HG03159 (cell line): ENCODE data around the gene C1orf105.

Experiments
- ATAC-seq: cut with Tn5 transposase; IDR thresholded peaks from one replicate; pipeline ENCODE4 v1.9.1; 2021; ENCODE audit warnings: mild to moderate bottlenecking, moderate library complexity; ENCODE audit not compliant: unreplicated experiment

Gene C1orf105

DNA sequence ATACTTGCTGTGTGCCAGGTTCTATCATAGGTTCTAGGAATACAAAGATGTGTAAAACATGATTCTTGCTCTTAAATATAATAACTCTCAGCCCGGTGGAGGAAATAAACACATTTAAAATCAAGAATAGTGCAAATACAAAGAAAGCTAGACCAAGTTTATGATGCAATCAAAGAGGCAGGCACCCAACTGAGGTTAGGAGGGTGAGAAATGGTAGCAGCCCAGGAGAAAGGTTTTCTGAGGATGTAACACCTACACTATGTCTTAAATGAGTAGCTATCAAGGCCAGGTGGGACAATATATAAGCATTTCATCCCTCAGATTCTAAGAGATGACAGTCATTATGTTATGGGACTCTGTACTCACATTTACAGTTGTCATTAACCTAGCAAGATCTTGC, 33.1 kb downstream of the C1orf105 start:
- no peak for ATAC-seq

DNA sequence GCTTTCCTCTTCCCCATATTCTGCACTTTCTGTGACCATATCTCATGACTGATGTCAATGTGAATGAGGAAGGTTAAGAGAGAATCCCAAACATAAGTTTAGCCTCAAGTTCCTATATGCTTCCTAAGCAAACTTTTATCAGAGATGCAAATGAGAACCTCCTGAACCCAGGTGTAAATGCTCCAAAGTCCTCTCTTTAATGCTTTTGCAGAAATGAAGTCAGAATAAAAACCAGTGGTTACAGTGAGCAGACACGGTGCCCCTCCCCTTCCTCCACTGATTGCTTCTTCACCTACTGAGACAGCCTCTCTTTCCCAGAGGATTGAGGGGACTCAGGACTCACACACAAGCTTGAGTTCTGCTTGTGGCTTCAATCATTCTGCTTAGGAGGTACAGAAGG, 35.0 kb downstream of the C1orf105 start:
- no peak for ATAC-seq

DNA sequence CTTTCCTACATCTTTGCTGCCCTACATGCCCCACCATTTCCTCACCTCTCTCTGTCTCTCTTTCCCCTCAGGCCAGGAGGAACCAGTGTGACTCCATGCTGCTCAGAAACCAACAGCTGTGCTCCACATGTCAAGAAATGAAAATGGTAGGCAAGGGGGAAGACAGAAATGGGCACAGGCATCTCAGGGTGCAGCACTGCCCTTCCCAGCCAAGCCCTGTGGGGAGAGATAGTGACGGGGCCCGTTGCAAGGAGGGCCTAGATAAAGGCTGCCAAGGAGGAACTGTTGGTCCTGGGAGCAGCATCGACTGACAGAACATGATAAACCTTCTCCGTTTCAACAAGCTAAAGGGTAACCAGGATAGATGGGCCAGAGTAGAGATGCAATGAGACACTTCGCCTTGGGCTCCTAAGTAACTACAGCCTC, 35.9 kb downstream of the C1orf105 start:
- no peak for ATAC-seq

DNA sequence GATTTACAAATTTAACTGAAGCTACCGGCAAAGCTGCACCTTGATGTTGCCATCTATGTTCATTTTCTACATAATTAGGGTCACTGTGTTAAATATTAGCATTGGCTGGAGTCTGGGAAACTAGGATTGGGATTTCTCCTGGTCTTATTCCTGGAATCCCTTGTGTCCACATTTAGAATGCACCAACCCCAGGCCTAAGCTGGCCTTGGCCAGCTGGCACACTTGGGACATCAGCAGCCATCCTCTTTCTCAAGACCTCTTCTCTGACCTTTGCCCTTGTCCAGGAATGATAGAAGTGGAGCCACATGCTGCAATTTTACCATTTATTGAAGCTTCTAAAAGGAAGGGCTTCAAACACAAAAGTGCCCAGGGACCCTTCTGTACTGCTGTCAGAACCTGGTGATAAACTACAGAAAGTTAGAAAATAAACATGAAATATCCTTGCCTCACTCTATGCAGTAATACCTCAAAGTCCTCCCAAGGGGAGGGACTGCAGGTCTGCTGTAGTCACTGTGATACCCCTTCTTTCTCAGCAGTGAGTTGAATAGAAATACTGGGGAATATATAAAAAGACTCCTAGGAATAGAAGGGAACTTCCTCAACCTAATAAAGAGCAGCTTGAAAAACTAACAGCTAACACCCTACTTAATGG, 37.1 kb downstream of the C1orf105 start:
- ATAC-seq, result no peak

DNA sequence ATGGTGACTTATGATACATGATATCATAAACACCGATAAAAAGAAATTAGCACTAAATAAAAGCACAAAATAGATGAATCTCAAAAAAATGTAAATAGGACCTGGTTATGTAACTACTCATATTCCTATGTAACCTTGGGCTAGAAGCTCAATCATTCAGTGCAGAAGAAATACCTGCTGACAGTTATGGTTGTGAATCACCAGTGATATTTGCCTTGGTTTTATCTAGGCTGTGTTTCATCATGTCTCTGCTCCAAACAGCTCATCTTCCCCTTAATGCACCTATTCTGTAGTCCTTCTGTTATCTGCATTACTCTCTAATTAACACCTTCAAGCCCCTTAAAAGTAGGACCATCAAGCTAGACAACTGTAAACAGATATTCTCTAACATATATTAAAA, 39.7 kb downstream of the C1orf105 start:
- ATAC-seq, result no peak

DNA sequence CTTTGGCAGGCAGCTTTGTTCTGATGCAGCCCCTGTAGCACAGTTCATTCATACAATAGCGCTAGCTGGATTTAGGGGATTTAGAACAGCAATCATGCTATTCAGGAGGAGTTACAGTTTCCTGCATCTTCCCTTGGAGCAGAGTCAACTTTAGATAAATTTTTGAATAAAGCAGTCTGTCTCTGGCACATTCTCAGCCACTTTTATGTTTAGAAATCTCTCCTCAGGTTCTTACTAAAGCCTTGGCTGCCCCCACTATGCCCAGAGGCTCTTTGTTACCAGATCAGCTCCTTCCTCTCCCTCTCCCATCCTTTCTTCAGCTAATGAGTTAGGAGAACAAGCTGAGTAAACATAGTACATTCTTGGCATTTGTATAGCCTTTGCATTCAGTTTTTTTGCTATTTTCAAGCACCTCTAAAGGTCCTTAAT, 40.4 kb downstream of the C1orf105 start:
- no peak for ATAC-seq

DNA sequence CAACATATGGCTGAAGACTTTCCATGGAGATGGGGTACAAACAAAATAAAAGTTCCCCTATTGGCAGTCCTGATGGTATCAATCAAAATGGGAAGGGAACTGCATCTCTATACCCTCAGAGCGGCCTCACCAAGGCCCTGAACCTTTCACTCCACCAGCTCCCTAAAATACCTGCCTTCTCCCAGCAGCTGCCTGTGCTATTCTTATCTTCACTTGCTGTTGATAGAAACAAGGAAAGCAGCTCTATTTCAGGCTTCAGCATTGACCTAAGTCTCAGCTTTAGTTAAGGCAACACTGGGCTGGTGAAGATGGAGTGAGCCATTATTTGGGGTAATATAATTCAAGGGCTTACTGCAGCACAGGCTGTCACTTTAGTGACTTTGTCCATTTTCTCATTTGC, 45.1 kb downstream of the C1orf105 start:
- no peak for ATAC-seq

DNA sequence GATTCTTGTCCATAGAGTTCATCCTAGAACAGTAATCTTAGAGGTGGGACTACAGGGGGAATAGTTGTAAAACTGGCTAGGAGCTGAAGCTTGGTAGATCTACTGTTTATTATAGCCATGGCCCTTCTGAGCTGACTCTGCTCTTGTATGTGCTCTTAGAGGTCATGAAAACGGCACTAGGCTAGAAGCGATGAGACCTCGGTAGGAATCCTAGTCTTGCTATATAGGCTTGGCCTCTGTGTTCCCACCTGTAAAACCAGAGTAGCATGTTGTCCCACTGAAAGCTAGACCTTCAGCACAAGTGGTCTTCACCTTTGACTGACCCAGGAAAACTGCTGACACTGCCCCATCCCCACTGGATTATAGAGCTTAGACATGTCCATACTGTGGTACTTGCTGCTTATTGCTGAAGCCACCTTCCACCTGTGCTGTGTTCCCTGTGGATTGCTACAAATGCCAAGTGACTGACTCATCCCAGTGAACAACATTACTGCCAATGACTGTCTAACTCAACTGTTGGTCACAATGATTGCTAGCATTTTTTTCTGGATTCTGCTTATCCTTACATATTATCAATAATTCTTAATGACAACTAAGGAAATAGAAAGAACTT, 46.4 kb downstream of the C1orf105 start:
- ATAC-seq, result no peak

DNA sequence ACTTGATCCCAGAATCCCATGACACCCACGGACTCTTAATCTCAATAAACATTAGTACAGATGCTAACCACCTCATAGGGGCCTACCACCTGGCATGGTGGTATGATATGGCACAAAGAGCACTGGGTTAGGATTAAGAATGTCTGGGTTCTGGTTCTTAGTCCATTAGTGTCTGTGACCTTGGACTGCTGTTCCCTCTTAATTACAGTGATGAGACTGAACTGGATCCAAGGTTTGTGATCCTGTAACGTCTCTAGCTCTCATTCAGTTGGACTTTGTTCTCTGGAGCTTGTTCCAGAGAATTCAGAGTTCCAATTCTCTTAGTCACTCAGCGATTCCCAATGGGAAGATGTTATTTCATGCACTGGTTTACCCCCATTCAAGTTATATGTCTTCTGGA, 47.0 kb downstream of the C1orf105 start:
- no peak for ATAC-seq

DNA sequence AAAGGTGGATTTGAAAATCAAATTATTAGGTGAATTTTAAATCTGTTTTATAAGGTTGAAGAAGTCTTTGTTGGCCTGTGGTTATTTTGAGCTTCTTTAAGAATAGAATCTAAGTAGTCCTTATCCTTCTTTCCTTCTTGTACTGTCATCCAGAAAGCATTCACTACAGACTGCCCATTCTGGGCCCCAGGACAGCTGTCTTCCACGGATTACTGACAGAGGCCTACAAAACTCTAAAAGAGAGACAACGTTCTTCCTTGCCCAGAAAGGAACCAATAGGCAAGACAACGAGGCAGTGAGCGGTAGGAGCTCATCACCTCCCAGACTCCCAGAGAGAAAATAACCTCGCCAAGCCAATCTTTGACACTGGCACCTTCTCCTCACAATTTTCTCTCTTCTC, 47.8 kb downstream of the C1orf105 start:
- no peak for ATAC-seq

DNA sequence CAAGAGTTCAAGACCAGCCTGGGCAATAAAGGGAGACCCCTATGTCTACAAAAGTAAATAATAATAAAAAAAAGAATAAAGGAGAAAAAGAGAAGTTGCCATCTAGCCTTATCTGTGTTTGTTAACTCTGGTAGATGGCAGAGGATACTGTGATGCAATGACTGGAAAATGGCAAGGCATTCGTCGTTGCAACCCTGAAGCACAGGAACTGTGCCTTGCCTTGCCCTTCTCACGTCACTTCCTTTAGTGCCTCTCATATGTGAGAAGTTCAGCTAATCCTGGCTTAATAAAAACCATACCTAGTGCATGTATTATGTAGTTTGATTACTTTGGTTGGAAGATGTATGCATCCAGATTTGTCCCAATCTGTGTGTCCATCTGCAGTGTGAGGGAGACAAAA, 49.2 kb downstream of the C1orf105 start:
- no peak for ATAC-seq

DNA sequence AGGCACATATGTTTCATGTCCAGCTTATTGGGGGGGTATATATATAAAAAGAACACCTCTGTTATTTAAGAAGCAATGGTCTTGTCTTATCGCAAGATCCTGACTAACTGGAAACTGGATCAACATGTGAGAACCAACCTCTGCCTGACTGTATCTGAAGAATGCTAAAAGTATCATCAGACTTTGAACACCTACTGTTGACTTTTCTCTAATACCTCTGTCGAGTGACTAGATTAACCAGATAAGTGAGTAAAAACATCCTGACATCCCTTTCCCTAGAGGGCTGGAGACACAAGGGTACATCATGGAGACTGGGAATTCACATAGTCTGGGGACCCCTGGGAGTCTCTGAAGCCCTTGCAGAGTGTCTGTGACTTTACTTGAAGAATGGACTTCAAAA, 49.7 kb downstream of the C1orf105 start:
- no peak for ATAC-seq

DNA sequence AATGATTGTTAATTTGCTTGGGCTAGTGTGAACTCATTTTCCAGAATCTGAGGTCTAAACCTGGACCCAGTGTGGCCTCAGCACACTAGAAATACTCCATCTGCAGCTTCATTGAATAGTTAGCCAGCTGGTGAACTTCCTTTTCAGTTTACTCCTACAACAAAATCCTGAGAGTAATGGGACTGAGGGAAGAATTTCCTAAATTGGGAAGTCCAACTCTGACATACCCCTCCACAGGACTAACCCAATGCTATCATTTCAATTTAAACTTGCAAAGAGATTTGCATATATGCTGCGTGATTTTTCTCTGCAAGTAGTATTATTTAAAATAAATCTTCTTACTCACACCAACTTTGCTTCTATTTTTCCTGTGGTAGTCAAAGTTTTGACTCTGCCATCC, 51.2 kb downstream of the C1orf105 start:
- ATAC-seq, result no peak

DNA sequence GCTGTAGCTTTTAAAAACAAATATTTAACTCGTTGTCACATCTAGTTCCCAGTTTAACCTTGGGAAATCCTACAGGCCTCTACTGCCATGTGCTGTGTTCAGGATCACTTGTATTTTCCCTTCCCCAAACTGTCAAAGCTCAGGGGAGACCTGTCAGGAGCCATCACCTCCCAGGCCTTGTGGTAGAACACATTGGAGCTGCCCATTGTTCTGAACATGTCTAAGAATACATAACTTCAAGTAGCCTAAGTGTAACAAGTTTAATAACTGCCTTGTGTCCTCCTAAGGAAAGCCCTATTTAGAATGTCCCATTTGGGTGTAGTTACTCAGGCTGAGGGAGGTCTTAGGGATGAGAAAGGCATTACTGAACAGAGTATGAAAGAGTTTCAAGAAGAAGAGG, 52.0 kb downstream of the C1orf105 start:
- ATAC-seq, result no peak

DNA sequence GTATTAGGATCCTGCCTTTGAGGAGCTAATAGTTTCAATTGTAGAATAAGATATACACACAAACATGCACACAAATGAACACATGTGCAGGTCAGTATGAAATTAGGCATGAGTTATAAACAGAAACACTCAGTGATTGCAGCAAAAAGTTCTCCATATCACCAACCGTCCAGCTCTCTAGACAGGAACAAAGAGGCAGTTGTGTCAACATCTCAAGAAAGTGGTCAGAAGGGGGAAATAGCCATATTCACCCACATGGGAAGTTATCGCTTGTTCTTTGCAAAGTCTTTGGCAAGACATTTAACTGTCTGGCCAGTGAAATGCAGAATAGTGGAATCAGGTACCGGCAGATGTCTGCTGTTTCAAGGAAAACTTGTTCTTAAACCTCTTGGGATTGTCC, 52.8 kb downstream of the C1orf105 start:
- no peak for ATAC-seq

DNA sequence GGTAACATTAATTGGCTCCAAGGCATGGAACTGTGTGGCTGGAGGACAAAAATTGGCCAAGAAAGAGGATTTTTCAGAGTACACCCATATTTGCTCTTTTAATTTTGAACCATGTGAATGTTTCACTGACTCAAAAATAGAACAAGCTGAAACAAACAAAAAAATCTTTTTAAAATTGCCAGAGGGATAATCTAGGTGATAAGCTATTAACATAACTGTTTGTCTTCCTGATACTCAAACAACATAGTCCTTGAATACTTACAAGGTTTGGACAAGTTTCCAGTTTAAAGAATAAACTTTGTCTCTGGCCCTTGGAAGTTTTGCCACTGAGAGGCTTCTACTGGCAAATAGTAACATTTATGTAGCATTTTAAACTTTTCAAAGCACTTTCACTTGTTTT, 53.4 kb downstream of the C1orf105 start:
- no peak for ATAC-seq

DNA sequence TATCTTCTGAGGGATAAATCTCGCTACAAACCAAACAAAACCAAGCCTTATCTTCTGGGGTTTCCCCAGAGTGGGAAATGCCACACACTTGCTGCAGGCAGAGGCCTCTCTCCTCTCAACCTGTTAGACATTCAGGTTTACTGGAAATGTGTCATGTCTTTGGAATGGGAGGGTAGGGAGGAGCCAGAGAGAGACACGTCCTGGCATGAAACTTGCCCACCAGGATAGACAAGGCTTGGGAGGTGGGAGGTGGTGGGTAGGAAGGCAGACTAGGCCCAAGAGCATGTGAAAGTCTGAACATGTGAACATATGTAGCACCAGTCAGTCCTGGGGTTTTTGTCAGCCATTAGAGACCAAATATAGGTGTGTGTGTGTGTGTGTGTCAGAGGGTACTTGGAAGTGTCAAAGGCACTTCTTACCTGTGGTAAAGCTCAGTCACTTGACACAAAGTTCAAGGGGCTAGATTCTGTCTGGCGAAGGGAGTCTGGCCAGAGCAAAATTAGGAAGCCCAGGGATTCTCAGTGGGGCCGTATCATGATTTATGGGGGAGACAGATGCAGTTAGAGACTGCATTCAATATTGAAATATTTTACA, 55.8 kb downstream of the C1orf105 start:
- no peak for ATAC-seq

DNA sequence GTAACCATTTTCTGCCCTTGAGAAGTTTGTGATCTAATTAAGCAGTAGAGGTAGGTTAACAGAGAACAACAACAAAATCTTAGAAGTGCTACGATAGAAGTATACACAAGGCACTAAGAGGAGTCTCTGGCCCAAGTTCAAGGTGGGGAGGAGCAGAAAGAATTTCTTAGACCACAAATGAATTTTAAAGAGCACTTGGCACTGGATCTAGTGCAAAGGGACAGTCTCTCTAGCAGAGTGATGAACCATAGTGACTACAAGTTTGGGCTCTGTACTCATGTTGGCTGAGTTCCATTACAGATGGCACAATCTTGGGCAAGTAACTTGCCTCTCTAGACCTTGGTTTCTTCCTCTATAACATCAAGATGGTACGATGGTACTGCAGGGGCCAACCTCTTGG, 56.7 kb downstream of the C1orf105 start:
- ATAC-seq, result no peak

DNA sequence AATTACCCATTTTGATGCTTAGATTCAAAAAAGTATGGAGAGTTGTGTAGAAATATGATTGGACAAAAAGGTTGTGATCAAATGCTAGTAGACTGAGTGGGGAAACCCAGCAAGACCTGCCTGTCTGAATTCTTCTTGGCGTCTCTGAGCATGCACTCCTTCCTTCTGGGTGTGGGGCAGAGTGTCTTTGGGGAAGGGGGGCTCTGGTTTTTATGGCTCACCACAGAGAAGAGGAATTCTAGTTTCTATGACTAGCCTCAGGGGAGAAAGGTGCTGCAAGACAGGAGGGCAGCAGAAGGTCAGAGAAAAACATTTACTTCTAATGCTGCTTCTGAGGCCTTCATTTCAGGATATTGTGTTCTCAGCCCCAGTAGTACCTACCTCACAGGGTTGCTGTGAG, 57.3 kb downstream of the C1orf105 start:
- no peak for ATAC-seq

DNA sequence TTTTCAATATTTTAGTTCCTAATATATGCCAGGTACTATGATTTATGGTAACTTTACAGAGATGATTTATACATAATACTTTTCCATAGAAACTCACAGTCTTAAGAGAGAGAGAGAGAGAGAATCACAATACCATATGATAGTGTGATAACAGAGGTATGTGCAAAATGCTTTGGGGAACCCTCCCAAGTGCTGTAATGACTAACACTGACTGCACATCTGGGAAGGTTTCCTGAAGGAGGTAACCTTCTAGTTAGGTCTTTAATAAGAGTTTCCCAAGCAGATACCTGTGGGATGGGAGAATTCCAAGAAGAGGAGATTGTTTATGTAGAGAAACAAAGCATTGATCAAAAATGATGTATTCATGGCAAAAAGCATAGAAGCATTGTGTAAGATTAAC, 58.0 kb downstream of the C1orf105 start:
- no peak for ATAC-seq

DNA sequence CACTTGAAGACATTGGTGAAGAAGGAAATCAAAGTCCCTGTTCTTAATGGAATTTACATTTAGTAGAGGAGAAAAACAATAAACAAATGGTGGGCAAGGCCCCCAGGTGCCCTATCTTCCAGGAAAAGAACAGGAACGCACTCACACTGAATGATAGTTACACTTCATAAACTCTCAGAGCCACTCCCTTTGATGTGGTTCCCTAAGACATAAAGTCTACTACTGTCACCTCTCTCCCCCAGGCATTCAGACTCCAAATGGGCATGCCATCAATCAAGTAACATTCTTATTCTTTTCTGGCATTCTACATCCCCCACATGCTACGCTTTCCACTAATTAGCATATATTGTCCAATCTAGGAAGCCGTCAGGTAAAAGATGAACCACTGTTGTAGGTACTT, 59.9 kb downstream of the C1orf105 start:
- no peak for ATAC-seq

DNA sequence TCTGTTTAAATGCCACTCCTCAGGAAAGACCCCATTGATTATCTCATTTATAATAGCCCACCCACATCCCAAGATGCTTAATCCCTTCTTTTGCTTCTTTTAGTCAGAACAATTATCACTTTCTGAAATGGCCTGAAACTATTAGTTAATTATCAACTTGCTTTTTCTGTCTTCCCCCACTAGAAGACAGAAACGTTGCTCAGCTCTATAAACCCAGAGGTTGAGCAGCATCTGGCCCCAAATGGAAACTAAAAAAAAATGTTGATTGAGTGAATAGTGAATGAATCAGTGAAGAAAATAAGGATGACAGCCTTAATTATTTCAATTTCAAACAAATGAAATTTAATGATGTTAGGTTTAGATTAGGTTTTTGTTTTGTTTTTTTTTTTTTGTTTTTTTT, 61.6 kb downstream of the C1orf105 start:
- ATAC-seq, result peak; percentile 74

DNA sequence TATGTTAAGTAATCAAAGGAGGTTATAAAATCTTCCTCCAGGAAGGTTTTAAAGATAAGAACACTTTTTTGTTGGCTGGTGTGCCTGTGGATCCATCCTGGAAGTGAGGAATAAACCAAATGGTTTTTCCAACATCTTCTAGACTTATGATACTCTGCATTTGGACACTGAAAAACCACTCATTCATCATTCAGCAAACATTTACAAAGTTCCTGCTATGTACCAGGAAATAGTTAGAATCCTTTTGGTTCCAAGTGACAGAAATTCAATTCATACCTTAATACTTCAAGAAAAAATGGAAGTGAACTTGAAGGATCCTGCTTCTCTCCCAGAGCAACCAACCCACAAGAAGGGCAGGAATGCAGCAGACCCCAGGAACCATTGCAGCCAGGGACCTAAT, 63.0 kb downstream of the C1orf105 start:
- ATAC-seq, result no peak
